ENCODE data around the gene GDPD3. TPM values are rescaled to one million over a fixed set of nuclear protein-coding genes. Genes with fewer than 3 reads are reported as not detected.

Gene GDPD3
- total and polyA plus RNA-seq, 10 of the 15 experiments (the other 5 are each of a cell fraction or from before 2014, with no cell fraction given) = 0.29 to 3.3 (median 0.97) TPM

DNA sequence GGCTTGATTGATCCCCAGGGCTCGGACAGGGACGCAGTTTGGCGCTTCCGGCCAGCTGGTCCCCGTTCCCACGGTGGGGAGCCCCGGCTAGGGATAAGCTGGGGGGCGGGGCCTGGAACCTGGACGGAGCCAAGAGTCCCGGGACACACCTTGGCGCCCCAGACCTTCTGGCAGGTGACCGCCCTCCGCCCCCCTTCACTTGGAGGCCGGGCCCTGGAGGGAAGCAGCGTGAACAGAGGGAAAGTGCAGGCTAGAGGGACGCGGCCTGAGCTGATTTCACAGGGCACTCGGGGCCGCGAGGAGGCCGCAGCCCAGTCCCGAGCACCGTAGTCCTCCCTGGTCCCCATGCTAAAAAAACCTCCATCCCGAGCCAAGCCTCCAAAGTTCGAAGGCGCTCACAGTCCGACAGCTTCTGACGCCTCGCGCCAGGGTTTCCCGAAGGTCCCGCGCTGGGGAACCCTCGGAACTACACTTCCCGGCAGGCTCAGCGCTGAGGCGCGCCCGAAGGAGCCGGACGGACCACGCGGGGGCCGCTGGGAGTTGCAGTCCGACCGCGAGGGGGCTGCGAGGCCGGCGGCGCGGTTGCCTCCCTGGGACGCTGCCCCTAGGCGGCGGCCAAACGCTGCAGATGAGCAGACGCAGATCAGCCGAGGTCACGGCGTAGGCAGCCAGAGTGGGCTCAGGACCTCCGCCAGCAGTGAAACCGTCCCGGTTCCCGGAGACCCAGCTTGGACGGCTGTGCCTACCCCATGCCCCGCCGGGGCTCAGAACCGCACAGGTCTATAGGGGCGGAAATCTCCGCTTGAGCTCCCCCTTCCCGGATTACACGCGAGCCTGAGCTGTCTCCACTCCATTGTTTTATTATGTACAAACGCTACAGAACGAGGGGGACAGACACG is 21.6 kb downstream of the GDPD3 start, which contains the start of gene TBX6 (continued):
- no peak for TF ChIP-seq TBL1XR1 (IDR thresholded peaks at IDR 0.05; ENCODE audit: low read depth, low read length)
- TF ChIP-seq MTA3 (IDR thresholded peaks at IDR 0.05; ENCODE audit: borderline replicate concordance, low read length) = no peak
- no peak for TF ChIP-seq JUNB (IDR thresholded peaks at IDR 0.05)
- TF ChIP-seq PAX8 (IDR thresholded peaks at IDR 0.05) = no peak
- no peak for TF ChIP-seq USF1 (IDR thresholded peaks at IDR 0.05; ENCODE audit: borderline replicate concordance, extremely low read length, insufficient read depth, low read depth, low read length)
- peak; percentile 79 for TF ChIP-seq PAX5 (IDR thresholded peaks at IDR 0.05; ENCODE audit: borderline replicate concordance, low read depth, low read length)
- no peak for TF ChIP-seq ASH2L (IDR thresholded peaks at IDR 0.05; ENCODE audit: borderline replicate concordance, low read depth)
- TF ChIP-seq ATF7 (IDR thresholded peaks at IDR 0.05; ENCODE audit: low read depth) = no peak
- TF ChIP-seq, protein P1, sequence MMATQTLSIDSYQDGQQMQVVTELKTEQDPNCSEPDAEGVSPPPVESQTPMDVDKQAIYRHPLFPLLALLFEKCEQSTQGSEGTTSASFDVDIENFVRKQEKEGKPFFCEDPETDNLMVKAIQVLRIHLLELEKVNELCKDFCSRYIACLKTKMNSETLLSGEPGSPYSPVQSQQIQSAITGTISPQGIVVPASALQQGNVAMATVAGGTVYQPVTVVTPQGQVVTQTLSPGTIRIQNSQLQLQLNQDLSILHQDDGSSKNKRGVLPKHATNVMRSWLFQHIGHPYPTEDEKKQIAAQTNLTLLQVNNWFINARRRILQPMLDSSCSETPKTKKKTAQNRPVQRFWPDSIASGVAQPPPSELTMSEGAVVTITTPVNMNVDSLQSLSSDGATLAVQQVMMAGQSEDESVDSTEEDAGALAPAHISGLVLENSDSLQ (IDR thresholded peaks at IDR 0.05) = no peak
- no peak for TF ChIP-seq STAT3 (IDR thresholded peaks at IDR 0.05; ENCODE audit: low read depth, low read length)
- no peak for TF ChIP-seq EGR1 (IDR thresholded peaks at IDR 0.05; ENCODE audit: borderline replicate concordance in 1 of 2, low read depth in 2 of 2, low read length in 2 of 2)
- TF ChIP-seq E2F8 (IDR thresholded peaks at IDR 0.05; ENCODE audit: low read depth, partially characterized antibody) = no peak
- no peak; the same call in 1 of the 2 replicates for TF ChIP-seq TAF1 (IDR thresholded peaks at IDR 0.05; ENCODE audit: borderline replicate concordance, low read depth, low read length)
- TF ChIP-seq E4F1 (IDR thresholded peaks at IDR 0.05; ENCODE audit: borderline replicate concordance, partially characterized antibody) = no peak
- TF ChIP-seq KAT2A (conservative IDR thresholded peaks at IDR 0.05; ENCODE audit: control insufficient read depth, low read depth, low read length) = no peak
- no peak for TF ChIP-seq MXI1 (IDR thresholded peaks at IDR 0.05; ENCODE audit: low read depth, low read length)
- no peak for TF ChIP-seq NFXL1 (IDR thresholded peaks at IDR 0.05; ENCODE audit: borderline replicate concordance)
- no peak for TF ChIP-seq CHD4 (IDR thresholded peaks at IDR 0.05)
- 0 out of 2 replicates have a peak, but pooled peaks have one; percentile 19 for TF ChIP-seq SIN3A (IDR thresholded peaks at IDR 0.05; ENCODE audit: low read depth, low read length)
- TF ChIP-seq ETV6 (conservative IDR thresholded peaks at IDR 0.05 in 1 of 2, IDR thresholded peaks at IDR 0.05 in 1 of 2; ENCODE audit: borderline replicate concordance in 1 of 2, low read depth in 1 of 2) = no peak; a peak in 1 of 4 replicates
- peak; percentile 79; the same call in 1 of the 2 replicates for TF ChIP-seq LARP7 (IDR thresholded peaks at IDR 0.05)
- TF ChIP-seq ZNF384 (IDR thresholded peaks at IDR 0.05; ENCODE audit: borderline replicate concordance, low read depth, low read length) = no peak
